Activated CD8-positive, alpha-beta memory T cell treated with anti-CD3 and anti-CD28 coated beads for 1 hour (primary cell): ENCODE results near the gene STRC.
"Not testable (repeated sequence)": the region's sequence is repeated elsewhere in the genome, so short reads cannot be mapped to it uniquely, and the experiment has no call there.

Source experiments
- DNase-seq, 2 donors: peaks; one replicate each; pipeline ENCODE4 v3.0.0-alpha.2; 2020; ENCODE audit warnings: low read depth in 1 of 2; ENCODE audit errors: extremely low read depth in 1 of 2

Gene STRC

DNA sequence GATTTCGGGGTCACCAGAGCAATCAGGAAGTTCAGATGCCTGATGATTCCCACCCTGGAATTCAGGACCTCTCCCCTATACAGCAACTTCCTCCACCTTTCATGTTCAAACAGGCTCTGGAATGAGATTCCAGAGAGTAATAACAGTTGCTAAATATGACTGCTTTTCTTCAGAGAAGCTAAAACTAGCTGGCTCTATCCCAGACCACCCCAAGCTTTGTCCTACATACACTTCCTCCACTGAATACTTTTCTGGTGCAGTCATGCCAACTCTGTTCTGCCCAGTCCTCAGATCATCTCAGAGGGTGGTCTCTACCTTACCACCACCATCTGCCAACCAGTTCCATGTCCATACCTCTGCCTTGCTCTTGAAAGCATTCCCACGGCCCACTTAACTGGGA is 52.0 kb downstream of the STRC start:
- DNase-seq: not testable (repeated sequence)

- DNase-seq: not testable (repeated sequence)
Measured at GRCh38 chr15:43563793-43564192, 54.8 kb downstream of the STRC start.

- not testable (repeated sequence) for DNase-seq
Measured at GRCh38 chr15:43562753-43563152, 55.8 kb downstream of the STRC start.

DNA sequence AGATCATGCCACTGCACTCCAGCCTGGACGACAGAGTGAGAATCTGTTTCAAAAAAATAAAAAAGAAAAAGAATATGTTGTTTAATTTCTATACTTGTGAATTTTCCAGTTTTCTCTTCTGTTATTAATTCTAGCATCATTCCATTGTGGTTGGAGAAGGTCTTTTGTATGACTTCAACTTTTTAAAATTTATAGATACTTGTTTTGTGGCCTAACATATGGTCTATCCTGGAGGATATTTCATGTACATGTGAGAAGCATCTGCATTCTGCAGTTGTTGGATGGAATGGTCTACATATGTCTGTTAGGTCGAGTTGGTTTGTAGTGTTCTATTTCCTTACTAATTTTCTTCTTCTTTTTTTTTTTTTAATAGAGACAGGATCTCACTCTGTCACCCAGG is 65.6 kb downstream of the STRC start:
- DNase-seq: no peak

DNA sequence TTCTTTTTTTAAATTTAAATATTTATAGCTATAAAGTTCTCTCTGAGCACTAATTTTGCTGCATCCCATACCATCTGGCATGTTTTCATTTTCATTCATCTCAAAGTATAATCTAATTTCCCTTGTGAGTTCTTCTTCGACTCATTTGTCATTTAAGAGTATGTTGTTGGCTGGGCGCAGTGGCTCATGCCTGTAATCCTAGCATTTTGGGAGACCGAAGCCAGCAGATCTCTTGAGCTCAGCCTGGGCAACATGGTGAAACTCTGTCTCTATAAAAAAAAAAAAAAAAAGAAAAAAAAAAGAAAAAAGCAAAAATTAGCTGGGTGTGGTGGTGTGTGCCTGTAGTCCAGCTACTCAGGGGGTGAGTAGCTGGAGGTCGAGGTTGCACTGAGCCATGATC is 66.3 kb downstream of the STRC start:
- DNase-seq: no peak

DNA sequence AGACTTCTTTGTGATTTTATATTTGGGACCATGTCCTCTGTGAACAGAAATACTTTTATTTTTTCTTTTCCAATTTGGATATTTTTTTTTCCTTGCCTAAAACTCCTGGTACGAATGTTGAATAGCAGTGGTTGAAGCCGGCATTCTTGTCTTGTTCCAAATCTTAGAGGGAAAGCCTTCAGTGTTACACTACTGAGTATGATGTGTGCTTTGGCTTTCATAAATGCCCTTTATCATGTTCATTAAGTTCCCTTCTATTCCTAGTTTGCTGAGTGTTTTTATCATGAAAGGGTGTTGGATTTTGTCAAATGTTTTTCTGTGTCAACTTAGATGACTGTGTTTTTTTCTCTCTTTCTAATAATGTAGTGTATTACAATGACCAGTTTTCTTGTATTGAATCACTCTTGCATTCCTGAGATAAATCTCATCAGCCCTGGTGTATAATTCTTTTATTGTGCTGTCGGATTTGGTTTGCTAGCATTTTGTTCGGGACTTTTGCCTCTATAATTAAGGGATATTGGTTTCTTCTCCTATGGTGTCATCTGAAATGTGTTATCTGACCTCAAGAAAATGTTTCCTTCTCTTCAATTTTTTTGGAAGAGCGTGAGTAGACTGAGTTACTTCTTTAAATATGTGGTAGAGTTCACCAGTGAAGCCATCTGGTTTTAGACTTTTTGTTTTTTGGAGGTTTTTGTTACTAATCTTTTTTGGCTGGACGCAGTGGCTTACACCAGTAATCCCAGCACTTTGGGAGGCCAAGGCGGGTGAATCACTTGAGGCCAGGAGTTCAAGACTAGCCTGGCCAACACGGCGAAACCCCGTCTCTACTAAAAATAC is 67.9 kb downstream of the STRC start:
- DNase-seq: no peak
